Stimulated activated CD8-positive, alpha-beta memory T cell treated with anti-CD3 and anti-CD28 coated beads, Interleukin-4, amount 100 ng/mL, for 24 hours (primary cell): ENCODE data around the gene SNX25.
"Not testable (repeated sequence)": the region's sequence is repeated elsewhere in the genome, so short reads cannot be mapped to it uniquely, and the experiment has no call there.

Experiments used
- DNase-seq: peaks from one replicate; pipeline ENCODE4 v3.0.0-alpha.2; 2020; ENCODE audit warnings: low read depth

SNX25 gene

DNA sequence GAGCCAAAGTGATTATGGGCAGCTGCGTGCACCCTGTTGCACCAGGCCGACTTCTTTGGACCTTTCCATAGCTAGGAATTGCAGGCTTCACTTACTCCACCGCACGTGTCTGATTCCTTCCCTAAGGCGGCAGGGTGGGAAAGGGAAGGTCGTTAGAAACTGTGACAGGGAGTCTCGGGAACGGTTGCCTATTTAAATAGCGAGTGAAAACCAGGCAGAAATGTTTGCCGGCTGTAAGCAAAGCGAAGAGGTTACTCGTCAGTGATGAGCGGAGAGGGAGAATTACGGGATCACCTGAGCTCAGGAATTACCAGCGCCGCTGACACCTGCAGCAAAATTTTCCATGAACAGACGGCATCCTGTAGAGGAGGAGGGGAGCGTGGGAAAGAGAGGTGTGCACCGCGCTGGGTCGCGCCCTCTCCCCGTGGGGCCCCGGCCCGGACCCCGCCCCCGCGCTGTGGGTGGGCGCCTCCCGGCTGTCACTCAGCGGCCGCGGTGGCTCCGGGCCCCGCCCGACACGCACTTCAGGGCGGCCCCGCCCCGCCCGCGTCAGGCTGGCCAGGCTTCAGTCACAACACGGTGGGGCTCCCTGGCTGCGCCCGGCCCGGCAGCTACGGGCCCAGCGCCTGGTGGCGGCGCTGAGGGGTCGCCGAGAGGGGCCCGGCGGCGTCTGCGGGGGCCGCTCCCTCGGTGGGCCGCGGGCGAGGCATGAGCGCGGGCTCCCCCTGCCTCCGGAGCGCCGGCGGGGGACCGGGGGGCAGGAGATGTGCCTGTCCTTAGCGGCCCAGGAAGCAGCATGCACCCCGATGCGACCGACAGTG is at the start of gene SNX25:
Gene SNX25, plus strand, starts transcription at position 568 of the 821 bp plus-strand sequence. Its CDS starts 229 bp downstream, at position 797.
- DNase-seq: peak; percentile 84

DNA sequence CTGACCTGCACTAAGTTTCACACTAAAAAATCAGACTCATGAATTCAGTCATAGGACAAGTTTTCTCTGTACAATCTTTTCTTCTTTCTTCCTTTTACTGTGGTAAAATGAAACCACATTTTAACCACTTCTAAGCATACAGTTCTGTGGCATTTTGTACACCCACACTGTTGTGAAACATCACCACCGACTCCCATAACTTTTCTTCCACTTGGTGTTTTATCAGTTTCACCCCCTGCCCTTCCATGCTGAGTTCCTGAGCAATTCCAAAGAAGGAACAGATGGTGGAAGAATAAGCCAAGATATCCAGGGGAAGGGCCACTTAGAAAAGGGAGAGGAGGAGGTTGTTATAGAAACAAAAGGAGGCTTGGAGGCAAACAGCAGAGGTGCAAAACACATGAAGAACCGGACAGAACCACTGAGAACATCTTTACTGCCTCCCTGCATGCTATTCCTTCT is 43.8 kb upstream of the SNX25 start:
- DNase-seq: no peak

- no peak for DNase-seq
These were observed 42.2 kb upstream of the SNX25 start for GRCh38 chr4:185167234-185167633.

DNA sequence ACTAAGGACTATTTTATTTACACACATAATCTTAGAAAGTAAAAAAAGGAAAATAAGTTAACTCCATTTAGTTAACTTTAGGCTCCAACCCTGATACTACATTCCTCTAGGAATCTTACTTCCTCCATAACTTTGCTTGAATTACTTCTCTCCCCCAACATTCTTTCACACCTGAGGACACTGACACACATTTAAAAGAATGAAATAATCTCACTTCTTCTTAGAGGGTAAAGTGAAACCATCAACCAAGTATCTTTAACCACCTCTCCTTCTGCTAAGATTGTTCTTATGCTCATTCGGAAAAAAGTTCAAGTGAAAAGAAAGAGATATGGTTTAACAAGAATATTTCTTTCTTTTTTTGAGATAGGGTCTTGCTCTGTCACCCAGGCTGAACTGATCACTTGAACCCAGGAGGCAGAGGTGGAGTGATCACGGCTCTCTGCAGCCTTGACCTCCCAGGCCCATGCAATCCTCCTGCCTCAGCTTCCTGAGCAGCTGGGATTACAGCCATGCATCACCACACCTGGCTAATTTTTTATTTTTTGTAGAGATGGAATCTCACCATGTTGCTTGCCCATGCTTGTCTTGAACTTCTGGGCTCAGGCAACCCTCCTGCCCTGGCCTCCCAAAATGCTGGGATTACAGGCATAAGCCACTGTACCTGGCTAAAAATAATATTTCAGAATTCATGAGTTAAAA is 37.9 kb upstream of the SNX25 start:
- DNase-seq: no peak

DNA sequence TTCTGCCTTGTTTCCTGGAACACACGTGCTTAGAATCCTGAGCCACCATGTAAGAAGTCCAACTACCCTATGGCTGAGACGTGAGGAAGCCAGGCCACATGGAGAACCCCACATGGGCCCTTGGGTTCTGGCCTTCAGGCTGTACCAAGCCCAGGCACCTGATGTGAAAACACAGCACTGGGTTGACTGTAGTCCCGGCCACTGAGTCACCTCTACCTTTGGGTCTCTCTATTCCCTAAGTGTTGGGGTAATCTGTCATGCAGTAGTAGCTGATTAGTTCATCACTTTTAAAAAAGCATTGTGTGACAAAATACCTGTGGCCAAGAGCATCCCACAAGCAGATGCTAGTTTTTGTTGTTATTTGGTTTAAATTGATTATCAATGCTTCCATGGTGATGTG is 29.9 kb upstream of the SNX25 start:
- no peak for DNase-seq

GRCh38 chr4:185182239-185182638 is 27.2 kb upstream of the SNX25 start:
- DNase-seq: no peak

DNA sequence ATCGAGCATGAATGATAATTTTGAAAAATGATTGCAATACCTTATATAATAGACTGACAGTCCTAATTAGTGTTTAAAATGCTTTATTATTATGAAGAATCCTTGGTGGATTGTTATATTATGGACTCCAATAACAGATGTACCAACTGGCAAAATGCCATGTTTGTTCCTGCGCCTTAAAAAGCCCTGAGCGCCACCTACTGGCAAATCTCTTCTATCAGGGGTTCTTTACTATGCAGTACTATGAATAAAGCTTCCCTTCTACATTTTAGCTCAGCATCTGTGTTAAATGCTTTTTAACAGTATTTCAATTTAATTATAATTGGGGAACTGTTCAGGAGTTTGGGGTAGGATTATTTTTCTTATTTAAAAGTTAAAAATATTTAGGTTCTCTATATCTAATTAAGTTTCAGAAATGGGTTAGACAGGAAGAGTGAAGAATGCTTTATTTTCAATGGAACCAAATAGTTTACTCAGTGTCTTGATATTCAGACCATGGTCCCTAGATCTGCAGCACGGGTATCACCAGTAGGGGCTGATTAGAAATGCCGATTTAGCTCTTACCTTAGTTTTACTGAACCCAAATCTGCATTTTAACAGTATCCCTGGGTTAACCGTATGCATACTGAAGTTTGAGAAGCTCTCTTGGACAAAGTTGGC is 25.6 kb upstream of the SNX25 start:
- peak; percentile 56 for DNase-seq

- no peak for DNase-seq
These were observed 22.6 kb upstream of the SNX25 start for GRCh38 chr4:185186769-185187168.

DNA sequence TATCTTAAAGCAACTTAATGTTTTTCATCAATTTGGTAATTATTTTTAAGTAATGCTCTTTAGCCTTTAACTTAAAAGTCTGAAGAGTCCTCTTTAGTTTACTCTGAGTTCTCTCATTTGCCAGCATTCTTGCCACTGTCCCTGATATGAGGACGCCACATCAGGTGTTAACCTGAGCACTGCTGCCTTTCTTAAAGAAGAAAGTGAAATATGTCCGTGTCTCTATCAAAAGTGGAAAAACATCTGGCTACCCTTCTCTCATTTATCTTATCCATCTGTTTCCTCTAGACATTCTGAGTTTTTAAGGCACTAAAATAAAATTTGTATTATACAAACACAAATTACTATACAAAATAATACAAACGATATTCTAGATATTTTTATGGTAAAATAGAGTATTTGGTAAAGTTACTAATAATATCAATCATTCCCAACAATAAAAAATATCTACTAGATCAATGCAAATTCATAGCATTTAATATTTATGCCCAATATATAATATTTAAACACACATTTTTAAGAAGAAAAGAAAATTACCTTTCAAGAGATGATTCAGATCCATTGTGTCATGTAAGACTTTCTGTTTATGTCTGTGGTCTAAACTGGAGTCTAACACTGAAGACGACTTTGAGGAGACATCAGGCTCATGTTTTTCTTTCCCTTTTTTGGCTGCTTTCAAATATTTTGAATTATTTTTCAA is 19.6 kb upstream of the SNX25 start:
- no peak for DNase-seq

- DNase-seq: no peak
These were observed 19.0 kb upstream of the SNX25 start for GRCh38 chr4:185190306-185190856.

DNA sequence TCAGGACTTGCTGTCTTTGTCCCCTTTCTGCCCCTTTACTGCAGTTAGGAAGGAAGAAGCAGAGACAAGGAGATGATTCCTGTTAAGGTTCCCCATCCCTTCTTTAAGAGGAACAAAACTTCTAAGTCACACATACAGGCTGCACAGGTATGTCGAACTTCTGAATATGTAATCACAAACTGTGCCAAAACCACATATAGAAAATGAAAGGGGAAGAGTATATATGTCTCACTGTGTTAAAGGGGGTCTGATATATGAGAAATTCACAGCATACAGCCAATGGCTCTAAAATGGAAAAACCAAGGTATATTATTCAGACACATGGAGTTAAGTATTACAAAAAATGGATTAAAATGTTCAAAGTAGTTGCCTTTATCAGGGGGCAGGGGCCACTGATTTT is 17.3 kb upstream of the SNX25 start:
- DNase-seq: no peak

DNA sequence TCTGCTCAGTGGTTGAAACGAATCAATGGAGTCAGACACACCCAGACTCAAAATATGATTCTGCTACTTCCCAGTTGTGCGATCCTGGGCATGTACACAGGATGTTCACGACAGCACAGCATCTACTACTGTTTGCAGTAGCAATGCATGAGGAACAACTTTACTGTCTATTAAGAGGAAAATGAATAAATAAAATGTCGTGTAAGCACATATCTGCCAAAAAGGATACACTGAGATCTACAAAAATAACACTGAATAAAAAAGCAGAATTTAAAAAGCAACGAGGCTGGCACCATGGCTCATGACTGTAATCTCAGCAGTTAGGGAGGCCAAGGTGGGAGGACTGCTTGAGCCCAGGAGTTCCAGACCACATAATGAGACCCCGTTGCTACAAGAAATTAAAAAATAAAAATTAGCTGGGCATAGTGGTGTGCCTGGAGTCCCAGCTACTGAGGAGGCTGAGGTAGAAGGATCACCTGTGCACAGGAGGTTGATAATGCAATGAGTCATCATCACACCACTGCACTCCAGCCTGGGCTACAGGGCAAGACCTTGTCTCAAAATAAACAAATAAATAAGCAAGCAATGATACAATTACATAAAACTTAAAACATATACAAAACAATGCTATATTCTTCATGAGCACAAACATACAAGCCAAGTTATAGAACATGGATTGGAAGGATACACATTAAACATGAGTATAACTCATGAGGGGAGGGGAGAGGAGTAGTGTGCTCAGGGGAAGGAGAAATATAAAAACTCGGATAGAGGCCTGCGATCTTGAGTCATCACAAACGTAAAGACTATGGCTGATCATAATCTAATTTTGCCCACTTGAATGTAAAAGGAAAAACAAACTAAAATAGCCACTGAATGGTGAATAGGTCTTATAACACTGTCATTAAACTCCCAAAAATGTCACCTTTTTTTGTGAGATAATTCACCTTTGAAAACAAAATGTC is 14.2 kb upstream of the SNX25 start:
- no peak for DNase-seq

GRCh38 chr4:185196437-185196836 is 13.0 kb upstream of the SNX25 start:
- no peak for DNase-seq

DNA sequence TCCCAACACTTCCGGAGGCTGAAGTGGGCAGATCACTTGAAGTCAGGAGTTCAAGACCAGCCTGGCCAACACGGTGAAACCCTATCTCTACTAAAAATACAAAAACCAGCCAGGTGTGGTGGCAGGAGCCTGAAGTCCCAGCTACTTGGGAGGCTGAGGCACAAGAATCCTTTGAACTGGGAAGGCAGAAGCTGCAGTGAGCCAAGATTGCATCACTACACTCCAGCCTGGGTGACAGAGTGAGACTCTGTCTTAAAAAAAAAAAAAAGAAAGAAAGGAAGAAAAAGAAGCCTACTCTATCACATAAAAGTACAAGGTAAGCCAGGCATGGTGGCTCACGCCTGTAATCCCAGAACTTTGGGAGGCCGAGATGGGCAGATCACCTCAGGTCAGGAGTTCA is 11.2 kb upstream of the SNX25 start:
- not testable (repeated sequence) for DNase-seq

- DNase-seq: no peak
These were observed 7.1 kb upstream of the SNX25 start for GRCh38 chr4:185201977-185202962.

DNA sequence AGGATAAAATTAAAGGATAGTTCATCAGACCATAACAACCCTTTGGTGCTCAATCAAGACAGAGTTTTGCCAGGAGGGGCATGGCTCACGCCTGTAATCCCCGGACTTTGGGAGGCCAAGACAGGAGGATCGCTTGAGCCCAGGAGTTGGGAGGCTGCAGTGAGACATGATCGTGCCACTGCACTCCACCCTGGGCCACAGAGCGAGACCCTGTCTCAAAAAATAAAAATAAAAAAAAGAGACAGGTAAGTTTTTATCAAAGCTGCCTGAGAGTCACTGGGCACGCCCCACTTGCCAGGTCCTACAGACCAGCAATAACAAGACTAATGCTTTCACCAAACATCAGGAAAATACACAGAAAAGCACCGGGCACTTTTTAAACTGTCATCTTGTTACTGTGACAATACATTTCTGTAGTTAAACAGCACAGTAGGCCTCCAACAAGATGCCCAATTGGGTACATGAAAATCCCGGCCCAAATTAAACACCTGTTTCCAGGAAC is 6.4 kb upstream of the SNX25 start:
- DNase-seq: no peak

GRCh38 chr4:185203486-185204237 is 5.7 kb upstream of the SNX25 start, which contains the start of gene CFAP97:
CFAP97 (minus strand) TSS chr4:185204000; CDS start chr4:185191196, 12,804 bp downstream.
- peak; percentile 74 for DNase-seq

DNA sequence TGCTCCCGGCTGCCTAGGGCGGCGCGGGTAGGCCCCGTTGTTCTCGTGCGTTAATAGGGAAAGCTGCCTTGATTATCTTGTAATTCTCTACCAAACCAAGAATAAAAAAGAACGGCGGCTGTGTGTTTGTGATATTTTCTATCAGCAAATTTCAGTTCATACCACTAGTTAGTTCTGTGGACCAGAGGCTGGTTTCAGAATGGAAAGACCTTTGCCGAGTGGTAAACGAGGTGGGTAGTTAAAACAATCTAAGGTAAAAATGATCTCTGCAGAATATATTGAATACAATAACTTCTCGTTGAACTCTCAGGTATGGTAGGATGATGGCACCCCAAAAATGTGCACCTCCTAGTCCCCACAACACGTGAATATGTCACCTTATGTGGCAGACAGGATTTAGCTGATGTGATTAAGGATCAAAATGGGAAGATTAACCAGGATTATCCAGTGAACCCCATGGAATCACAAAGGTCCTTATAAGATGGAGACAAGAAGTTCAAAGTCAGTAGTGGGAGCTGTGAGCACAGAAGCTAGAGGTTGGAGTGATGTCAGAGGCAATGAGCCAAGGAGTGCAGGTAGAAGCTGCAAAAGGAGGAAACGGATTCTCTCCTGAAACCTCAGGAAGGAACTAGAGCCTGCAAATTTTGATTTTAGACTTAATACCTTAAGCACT is 5.0 kb upstream of the SNX25 start:
- DNase-seq: no peak
